ENCODE results near the gene DEXI. TPM values are rescaled to one million over a fixed set of nuclear protein-coding genes. Genes with fewer than 3 reads are reported as not detected.
A peak's percentile ranks its signal among the peaks of the same experiment; 100 is the strongest.

The DEXI gene
- total and polyA plus RNA-seq, 2 of the 13 experiments (the other 11 are each of a cell fraction or from before 2014, with no cell fraction given): 51.5 to 70.4 TPM

DNA sequence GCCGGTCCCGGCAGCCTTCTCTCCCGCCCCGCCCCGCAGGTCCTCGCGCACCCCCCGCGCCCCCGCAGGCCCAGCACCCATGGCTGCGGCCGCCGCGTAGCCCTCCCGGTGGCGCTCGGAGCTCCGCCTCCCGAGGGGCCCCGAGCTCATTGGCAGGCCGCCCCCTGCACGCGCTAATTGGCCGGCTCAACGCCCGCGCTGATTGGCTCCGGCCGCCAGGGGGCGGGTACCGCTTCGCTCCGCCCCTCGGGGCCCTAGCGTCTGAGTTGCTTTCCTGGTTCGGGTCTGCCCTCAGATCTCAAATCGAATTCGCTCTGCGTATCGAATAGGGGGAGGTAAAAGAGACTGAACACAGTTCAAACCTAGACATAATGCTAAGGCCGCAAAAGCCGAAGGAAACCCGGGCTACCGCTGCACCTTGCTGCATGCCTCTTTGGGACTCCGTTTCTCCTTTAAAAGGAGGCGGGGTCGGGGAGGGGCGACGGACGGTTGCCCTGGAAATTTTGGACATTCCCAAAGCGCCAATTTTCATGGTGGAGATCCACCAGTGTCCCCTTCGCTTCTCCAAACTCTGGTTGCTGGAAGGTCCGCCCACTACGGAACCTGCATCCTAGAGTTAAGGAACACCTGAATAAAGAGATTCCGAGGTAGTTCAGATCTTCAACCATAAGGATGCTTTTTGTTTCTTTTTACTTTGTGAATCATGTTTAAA, at the start of gene DEXI (continued):
- TF ChIP-seq, protein P1, sequence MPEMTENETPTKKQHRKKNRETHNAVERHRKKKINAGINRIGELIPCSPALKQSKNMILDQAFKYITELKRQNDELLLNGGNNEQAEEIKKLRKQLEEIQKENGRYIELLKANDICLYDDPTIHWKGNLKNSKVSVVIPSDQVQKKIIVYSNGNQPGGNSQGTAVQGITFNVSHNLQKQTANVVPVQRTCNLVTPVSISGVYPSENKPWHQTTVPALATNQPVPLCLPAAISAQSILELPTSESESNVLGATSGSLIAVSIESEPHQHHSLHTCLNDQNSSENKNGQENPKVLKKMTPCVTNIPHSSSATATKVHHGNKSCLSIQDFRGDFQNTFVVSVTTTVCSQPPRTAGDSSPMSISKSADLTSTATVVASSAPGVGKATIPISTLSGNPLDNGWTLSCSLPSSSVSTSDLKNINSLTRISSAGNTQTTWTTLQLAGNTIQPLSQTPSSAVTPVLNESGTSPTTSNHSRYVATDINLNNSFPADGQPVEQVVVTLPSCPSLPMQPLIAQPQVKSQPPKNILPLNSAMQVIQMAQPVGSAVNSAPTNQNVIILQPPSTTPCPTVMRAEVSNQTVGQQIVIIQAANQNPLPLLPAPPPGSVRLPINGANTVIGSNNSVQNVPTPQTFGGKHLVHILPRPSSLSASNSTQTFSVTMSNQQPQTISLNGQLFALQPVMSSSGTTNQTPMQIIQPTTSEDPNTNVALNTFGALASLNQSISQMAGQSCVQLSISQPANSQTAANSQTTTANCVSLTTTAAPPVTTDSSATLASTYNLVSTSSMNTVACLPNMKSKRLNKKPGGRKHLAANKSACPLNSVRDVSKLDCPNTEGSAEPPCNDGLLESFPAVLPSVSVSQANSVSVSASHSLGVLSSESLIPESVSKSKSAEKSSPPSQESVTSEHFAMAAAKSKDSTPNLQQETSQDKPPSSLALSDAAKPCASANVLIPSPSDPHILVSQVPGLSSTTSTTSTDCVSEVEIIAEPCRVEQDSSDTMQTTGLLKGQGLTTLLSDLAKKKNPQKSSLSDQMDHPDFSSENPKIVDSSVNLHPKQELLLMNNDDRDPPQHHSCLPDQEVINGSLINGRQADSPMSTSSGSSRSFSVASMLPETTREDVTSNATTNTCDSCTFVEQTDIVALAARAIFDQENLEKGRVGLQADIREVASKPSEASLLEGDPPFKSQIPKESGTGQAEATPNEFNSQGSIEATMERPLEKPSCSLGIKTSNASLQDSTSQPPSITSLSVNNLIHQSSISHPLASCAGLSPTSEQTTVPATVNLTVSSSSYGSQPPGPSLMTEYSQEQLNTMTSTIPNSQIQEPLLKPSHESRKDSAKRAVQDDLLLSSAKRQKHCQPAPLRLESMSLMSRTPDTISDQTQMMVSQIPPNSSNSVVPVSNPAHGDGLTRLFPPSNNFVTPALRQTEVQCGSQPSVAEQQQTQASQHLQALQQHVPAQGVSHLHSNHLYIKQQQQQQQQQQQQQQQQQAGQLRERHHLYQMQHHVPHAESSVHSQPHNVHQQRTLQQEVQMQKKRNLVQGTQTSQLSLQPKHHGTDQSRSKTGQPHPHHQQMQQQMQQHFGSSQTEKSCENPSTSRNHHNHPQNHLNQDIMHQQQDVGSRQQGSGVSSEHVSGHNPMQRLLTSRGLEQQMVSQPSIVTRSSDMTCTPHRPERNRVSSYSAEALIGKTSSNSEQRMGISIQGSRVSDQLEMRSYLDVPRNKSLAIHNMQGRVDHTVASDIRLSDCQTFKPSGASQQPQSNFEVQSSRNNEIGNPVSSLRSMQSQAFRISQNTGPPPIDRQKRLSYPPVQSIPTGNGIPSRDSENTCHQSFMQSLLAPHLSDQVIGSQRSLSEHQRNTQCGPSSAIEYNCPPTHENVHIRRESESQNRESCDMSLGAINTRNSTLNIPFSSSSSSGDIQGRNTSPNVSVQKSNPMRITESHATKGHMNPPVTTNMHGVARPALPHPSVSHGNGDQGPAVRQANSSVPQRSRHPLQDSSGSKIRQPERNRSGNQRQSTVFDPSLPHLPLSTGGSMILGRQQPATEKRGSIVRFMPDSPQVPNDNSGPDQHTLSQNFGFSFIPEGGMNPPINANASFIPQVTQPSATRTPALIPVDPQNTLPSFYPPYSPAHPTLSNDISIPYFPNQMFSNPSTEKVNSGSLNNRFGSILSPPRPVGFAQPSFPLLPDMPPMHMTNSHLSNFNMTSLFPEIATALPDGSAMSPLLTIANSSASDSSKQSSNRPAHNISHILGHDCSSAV (CRISPR knock-in tag; IDR thresholded peaks at IDR 0.05; ENCODE audit: borderline replicate concordance): no peak
- TF ChIP-seq MED8 (CRISPR knock-in tag; IDR thresholded peaks at IDR 0.05; ENCODE audit: insufficient replicate concordance): no peak
- TF ChIP-seq ZNF431 (CRISPR knock-in tag; IDR thresholded peaks at IDR 0.05; ENCODE audit: borderline replicate concordance, low read depth): no peak
- no peak for TF ChIP-seq MTA1 (CRISPR knock-in tag; IDR thresholded peaks at IDR 0.05; ENCODE audit: borderline replicate concordance)
- peak; percentile 76; the same call in 1 of the 2 replicates for TF ChIP-seq RFXAP (CRISPR knock-in tag; IDR thresholded peaks at IDR 0.05; ENCODE audit: borderline replicate concordance)
- TF ChIP-seq HMG20A (CRISPR knock-in tag; IDR thresholded peaks at IDR 0.05; ENCODE audit: borderline replicate concordance): no peak
- no peak for TF ChIP-seq HHEX (CRISPR knock-in tag; IDR thresholded peaks at IDR 0.05)
- no peak for TF ChIP-seq HMGA1 (CRISPR knock-in tag; conservative IDR thresholded peaks at IDR 0.05)
- peak; percentile 30; the same call in 1 of the 2 replicates for TF ChIP-seq CENPT (CRISPR knock-in tag; IDR thresholded peaks at IDR 0.05; ENCODE audit: low read depth)
- TF ChIP-seq, protein P2, sequence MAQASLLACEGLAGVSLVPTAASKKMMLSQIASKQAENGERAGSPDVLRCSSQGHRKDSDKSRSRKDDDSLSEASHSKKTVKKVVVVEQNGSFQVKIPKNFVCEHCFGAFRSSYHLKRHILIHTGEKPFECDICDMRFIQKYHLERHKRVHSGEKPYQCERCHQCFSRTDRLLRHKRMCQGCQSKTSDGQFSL (CRISPR knock-in tag; IDR thresholded peaks at IDR 0.05): peak; percentile 83
- peak; percentile 80 for TF ChIP-seq ZMYM4 (CRISPR knock-in tag; IDR thresholded peaks at IDR 0.05)
- TF ChIP-seq, protein P3, sequence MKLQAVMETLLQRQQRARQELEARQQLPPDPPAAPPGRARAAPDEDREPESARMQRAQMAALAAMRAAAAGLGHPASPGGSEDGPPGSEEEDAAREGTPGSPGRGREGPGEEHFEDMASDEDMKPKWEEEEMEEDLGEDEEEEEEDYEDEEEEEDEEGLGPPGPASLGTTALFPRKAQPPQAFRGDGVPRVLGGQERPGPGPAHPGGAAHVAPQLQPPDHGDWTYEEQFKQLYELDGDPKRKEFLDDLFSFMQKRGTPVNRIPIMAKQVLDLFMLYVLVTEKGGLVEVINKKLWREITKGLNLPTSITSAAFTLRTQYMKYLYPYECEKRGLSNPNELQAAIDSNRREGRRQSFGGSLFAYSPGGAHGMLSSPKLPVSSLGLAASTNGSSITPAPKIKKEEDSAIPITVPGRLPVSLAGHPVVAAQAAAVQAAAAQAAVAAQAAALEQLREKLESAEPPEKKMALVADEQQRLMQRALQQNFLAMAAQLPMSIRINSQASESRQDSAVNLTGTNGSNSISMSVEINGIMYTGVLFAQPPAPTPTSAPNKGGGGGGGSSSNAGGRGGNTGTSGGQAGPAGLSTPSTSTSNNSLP (IDR thresholded peaks at IDR 0.05; ENCODE audit: low read depth, low read length): no peak
- TF ChIP-seq KAT7 (CRISPR knock-in tag; IDR thresholded peaks at IDR 0.05; ENCODE audit: borderline replicate concordance): no peak
- peak; percentile 58 for TF ChIP-seq RFX5 (IDR thresholded peaks at IDR 0.05; ENCODE audit: low read depth, low read length)
- TF ChIP-seq WIZ (CRISPR knock-in tag; IDR thresholded peaks at IDR 0.05): no peak
- TF ChIP-seq, protein P4, sequence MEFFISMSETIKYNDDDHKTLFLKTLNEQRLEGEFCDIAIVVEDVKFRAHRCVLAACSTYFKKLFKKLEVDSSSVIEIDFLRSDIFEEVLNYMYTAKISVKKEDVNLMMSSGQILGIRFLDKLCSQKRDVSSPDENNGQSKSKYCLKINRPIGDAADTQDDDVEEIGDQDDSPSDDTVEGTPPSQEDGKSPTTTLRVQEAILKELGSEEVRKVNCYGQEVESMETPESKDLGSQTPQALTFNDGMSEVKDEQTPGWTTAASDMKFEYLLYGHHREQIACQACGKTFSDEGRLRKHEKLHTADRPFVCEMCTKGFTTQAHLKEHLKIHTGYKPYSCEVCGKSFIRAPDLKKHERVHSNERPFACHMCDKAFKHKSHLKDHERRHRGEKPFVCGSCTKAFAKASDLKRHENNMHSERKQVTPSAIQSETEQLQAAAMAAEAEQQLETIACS (CRISPR knock-in tag; IDR thresholded peaks at IDR 0.05): no peak
- no peak; the same call in 1 of the 2 replicates for TF ChIP-seq SIX4 (CRISPR knock-in tag; IDR thresholded peaks at IDR 0.05)
- no peak for TF ChIP-seq TCF12 (IDR thresholded peaks at IDR 0.05)
- no peak; the same call in 1 of the 2 replicates for TF ChIP-seq TCF12 (CRISPR knock-in tag; IDR thresholded peaks at IDR 0.05)
- TF ChIP-seq ZNF24 (IDR thresholded peaks at IDR 0.05): no peak
